HG03045 (cell line): Measurements from ENCODE around the gene ZNF615.
"Not testable (repeated sequence)": the region's sequence is repeated elsewhere in the genome, so short reads cannot be mapped to it uniquely, and the experiment has no call there.

Experiments used
- ATAC-seq: cut with Tn5 transposase; IDR thresholded peaks from one replicate; pipeline ENCODE4 v1.9.1; 2021; ENCODE audit warnings: mild to moderate bottlenecking, moderate library complexity; ENCODE audit not compliant: unreplicated experiment

ZNF615 gene

GRCh38 chr19:51980926-51981325 is 27.1 kb downstream of the ZNF615 start:
- not testable (repeated sequence) for ATAC-seq

GRCh38 chr19:51980116-51980736 is 27.8 kb downstream of the ZNF615 start:
- no peak for ATAC-seq

DNA sequence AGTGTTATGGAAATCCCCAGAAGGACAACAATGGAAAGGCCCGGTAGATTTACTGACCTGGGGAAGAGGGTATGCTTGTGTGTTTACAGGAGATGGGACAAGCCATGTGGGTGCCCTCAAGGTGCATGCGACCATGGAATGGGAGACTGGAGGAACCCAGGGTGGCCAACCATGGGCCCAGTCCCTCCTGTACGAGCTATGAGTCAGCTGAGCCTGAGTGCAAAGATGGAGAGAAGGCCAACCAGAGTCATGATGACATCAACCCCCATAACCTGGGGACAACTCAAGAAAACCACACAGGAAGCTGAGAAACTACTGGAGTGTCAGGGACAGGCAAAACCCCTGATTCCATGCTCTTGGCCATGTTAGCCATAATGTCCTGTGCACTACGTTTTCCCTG is 29.1 kb downstream of the ZNF615 start:
- no peak for ATAC-seq

DNA sequence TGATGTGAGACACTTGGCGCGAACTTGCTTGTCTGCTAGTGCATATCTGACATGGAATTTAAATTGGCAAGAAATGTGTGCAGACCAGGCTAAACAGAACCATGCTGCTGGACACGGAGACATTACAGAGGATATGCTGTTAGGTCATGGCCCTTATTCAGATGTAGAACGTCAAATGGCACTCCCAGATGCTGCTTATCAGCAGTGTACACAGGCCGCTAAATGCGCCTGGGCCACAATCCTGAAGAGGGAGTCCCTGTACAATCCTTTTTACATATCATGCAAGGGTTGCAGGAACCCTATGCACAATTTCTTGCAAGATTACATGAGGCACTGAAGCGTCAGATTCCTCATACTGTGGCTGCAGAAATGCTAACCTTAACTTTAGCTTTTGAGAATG is 30.7 kb downstream of the ZNF615 start:
- ATAC-seq = no peak

GRCh38 chr19:51976852-51977251 is 31.2 kb downstream of the ZNF615 start:
- no peak for ATAC-seq

DNA sequence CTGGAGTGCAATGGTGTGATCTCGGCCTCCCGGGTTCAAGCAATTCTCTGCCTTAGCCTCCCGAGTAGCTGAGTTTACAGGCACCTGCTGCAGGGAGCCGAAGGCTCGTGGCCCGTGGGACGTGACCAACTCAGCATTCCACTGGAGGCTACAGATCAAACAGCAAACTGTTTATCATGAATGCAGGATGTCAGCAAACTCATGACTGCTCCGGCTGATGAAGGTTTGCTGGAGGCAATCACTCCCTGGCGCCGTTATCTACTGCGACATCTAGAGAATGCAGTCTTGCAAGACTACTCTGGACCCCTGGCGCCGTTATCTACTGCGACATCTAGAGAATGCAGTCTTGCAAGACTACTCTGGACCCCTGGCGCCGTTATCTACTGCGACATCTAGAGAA is 32.2 kb downstream of the ZNF615 start:
- not testable (repeated sequence) for ATAC-seq

DNA sequence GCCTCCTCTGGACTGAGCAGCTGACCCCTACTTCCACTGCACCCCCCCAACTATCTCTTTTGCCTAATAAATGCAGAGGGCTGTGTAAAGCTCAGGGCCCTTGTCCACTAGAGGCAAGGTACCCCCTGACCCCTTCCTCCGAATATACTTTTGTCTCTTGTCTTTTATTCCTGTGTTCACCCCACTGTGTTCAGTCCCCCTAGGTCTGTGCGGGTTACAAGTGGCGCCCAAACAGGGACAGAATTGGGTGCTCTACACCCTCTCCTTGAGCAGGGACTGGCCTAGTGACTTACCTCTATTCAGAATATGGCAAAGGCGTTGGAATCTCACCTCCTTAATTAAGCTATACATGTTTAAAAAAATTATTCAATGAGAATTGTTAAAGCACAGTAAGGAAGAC is 36.4 kb downstream of the ZNF615 start:
- no peak for ATAC-seq

GRCh38 chr19:51970718-51971117 is 37.3 kb downstream of the ZNF615 start:
- no peak for ATAC-seq

- ATAC-seq = no peak
These were observed 42.4 kb downstream of the ZNF615 start for GRCh38 chr19:51965583-51965982.

DNA sequence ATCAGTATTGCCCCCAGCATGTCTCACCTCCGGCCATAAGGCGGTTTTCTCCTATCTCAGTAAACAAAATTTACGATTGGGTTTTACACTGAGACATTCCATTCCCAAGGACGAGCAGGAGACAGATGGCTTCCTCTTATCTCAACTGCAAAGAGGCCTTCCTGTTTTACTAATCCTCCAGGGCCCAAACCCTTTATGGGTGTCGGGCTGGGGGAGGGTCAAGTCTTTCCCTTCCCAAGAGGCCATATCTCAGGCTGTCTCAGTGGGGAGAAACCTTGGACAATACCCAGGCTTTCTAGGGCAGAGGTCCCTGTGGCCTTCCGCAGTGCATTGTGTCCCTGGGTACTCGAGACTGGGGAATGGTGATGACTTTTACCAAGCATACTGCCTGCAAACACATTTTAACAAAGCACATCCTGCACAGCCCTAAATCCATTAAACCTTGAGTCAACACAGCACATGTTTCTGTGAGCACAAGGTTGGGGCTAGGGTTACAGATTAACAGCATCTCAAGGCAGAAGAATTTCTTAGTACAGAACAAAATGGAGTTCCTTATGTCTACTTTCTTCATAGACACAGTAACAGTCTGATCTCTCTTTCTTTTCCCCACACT is 47.3 kb downstream of the ZNF615 start:
- not testable (repeated sequence) for ATAC-seq

GRCh38 chr19:51959791-51960190 is 48.2 kb downstream of the ZNF615 start:
- ATAC-seq = no peak

GRCh38 chr19:51957846-51958245 is 50.2 kb downstream of the ZNF615 start:
- ATAC-seq = not testable (repeated sequence)

DNA sequence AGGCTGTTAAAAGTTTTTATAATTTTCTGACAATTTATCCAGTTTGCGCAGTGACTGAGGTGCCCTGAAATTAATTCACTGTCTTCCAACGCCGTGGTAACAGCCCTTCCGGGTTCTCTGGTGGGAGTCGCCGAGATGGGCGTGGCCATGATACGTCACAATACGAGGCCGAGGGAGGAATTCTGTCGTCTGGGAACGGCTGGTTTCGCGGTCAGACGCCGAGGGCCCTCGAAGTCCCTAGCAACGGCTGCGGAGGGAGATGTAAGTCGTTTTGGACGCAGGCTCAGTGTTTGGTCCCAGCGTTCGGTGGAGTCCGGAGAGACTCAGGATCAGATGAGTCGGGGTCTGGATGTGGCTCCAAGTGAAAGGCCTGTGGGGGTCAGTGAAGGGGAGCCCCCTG is 59.0 kb downstream of the ZNF615 start:
- no peak for ATAC-seq

GRCh38 chr19:51946602-51947001 is 61.4 kb downstream of the ZNF615 start:
- no peak for ATAC-seq

DNA sequence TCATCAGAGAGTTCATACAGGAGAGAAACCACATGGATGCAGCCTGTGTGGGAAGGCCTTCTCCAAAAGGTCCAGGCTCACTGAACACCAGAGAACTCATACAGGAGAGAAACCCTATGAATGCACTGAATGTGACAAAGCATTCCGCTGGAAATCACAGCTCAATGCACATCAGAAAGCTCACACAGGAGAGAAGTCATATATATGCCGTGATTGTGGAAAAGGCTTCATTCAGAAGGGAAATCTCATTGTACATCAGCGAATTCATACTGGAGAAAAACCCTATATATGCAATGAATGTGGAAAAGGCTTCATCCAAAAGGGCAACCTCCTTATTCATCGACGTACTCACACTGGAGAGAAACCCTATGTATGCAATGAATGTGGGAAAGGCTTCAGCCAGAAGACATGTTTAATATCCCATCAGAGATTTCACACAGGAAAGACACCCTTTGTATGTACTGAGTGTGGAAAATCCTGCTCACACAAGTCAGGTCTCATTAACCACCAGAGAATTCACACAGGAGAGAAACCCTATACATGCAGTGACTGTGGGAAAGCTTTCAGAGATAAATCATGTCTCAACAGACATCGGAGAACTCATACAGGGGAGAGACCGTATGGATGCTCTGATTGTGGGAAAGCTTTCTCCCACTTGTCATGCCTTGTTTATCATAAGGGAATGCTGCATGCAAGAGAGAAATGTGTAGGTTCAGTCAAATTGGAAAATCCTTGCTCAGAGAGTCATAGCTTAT is 63.0 kb downstream of the ZNF615 start:
- no peak for ATAC-seq
